HG03342 (cell line): ENCODE results near the gene PRKCE.
A peak's percentile ranks its signal among the peaks of the same experiment; 100 is the strongest.

ENCODE experiments used
- ATAC-seq: cut with Tn5 transposase; IDR thresholded peaks from one replicate; pipeline ENCODE4 v1.9.1; 2021; ENCODE audit warnings: mild to moderate bottlenecking, moderate library complexity; ENCODE audit not compliant: unreplicated experiment

The PRKCE gene

DNA sequence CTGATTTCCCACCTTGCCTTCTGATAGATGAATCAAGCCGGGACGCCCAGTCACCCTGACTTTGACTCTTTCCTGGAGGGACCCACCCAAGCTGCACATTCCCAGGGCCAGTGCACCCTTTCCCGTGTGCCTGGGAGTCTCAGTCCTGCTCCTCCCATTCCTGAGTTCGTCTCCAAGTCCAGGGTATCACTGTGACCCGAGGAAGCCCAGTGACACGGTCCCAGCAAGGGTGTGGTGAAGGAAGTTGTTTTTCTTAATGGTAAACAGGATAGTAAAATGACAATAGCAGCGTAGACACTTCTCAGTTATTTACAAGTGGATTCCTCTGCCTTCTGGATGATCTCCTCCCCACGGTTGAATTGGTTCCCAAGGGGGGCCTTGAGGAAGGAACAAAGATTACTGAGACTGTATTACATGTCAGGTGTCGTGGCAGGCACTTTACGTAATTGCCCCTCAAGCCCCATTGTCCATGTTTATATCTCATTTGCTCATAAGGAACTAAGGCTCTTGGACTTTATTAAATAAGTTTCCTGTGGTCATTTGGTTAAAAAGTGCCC lies 123.3 kb downstream of the PRKCE start:
- no peak for ATAC-seq

- no peak for ATAC-seq
Measured at GRCh38 chr2:45776160-45776955, 124.9 kb downstream of the PRKCE start.

- no peak for ATAC-seq
Measured at GRCh38 chr2:45777996-45778719, 126.7 kb downstream of the PRKCE start.

DNA sequence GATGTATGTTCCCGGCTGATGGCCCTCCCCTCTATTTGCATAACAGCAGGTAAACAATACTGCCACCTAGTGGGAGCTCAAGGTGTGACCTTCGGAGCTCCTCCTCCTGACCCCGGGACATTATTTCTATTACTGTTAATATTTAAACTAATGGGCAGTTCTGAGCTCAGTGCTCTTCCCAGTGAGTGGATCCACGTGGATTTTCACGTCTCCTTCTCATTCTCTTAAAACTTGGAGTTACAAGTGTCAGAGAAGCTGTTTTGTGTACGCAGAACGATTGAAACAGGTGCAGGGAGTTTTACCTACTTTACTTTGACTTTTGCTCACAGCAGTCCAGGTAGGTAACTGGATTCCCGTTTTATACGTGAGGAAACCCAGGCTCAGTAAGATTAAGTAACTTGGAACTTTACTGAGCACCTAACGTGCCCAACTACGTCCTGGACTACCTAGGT lies 127.3 kb downstream of the PRKCE start:
- ATAC-seq: no peak

GRCh38 chr2:45780541-45781463 lies 129.3 kb downstream of the PRKCE start:
- no peak for ATAC-seq

- no peak for ATAC-seq
Measured at GRCh38 chr2:45781464-45781811, 130.0 kb downstream of the PRKCE start.

DNA sequence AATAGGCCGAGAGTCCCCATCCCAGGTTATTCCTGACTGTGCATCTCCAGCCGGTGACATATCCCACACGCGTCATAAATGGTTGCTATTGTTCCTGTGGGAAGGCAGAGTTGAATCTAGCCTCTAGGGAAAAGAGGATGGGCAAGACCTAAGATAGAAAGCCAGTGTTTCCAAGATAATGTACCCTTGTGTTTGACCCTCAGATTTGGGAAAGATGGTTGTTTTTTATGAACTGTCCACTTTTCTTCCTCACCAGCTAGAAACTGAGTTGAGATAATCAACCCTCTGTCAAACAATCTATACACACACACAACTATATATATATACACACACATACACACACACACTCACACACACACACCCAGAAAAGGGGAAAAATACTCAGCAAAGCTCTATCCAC lies 131.0 kb downstream of the PRKCE start:
- no peak for ATAC-seq

DNA sequence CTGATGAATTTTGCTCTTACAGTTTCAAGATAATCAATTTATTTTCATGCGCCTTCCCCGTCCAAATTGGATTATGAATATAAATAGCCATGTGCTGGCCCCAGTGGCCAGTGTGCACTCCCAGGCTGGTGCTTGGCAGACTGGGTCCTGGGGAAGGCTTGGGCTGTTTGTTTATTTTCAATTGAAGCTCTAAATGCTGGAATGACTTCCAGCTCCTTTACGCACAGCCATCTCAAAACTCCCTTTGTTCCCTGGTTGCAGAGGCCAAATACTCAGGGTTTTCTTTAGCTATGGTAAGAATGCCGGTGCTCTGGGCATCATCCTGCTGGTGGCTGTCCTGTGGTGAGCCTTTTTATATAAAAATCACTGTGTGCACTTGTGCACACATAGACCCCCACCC lies 131.5 kb downstream of the PRKCE start:
- no peak for ATAC-seq

GRCh38 chr2:45786030-45786835 lies 134.8 kb downstream of the PRKCE start:
- no peak for ATAC-seq

- no peak for ATAC-seq
Measured at GRCh38 chr2:45786836-45787357, 135.4 kb downstream of the PRKCE start.

- no peak for ATAC-seq
Measured at GRCh38 chr2:45788401-45788800, 136.9 kb downstream of the PRKCE start.

DNA sequence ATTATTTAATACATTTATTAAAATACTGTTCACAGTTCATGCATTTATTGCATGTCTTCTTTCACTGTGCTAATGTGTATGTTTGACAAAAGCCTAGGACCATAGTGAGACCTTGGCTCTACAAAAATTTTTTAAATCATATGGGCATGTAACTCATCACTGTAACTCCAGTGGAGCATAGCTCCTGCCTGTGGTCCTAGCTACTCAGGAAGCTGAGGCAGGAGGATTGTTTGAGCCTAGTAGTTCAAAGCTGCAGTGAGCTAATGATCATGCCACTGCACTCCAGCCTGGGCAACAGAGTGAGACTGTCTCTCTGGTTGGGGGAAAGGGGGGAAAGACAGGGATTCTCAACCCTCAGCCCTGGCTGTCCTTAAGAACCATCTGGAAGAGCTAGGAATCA lies 137.8 kb downstream of the PRKCE start:
- ATAC-seq: peak; percentile 55

DNA sequence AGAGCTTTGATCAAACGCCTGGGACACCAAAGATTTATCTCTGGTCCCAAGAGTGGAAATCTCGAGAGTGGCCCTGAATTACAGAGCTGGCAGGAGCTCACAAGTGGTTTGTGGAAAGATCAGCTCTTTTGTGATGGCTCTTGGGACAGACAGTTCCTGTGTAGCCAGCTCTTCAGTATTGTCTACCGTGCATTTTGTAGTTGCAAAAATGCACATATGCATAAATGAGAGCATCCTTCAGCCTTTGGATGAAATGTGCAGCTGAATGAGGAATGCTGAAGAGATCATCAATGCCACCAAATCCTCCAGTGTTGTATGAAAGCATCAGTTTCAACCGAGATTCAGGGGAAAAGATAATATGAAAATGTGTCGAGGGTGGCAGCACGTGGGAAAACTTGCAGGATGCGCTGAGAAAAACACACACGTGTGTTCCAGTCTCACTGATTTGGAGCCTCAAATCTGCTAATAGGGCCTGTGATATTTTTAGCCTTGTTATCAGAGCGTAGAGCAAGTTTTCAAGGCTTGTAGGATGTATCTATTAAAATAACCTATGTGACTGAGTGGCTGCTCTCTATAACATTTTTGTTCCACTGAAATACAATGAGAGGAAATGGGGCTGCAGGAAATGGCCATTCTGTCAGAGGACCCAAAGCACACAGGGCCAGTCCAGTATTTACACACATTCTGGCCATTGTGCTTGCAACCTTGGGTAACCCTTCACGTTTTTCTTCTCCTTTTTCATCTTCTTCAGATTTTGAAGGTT lies 138.7 kb downstream of the PRKCE start:
- no peak for ATAC-seq

DNA sequence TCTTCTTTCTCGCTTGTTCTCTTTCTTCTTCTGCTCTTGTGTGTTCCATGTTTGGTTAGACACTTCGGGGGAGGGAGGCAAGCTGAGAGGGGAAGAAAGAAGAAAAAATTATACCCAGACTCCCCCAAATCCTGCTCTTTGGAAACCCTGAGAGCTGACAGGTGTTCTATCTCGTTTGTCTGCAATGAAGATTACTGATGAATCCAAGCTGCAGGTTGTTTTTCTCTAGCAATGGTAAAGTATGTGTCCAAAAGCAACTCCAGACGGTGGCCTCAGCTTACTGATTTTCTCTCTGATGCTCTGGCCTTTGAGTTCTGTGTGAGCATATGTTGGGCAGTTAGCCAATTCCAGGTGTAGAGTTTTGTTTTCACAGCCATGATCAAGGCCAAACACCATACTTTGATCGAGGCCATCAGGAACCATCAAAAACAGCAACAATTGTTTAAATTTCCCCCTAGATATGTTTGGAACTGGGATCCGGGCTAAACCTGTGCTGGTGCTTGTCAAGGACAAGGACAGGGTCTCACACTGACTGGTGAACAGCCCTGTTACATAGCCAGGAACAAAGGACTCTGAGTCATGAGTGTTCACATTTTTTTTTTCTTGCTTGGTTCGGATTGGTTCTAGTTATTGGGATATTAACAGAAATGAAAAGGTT lies 142.0 kb downstream of the PRKCE start:
- ATAC-seq: no peak

DNA sequence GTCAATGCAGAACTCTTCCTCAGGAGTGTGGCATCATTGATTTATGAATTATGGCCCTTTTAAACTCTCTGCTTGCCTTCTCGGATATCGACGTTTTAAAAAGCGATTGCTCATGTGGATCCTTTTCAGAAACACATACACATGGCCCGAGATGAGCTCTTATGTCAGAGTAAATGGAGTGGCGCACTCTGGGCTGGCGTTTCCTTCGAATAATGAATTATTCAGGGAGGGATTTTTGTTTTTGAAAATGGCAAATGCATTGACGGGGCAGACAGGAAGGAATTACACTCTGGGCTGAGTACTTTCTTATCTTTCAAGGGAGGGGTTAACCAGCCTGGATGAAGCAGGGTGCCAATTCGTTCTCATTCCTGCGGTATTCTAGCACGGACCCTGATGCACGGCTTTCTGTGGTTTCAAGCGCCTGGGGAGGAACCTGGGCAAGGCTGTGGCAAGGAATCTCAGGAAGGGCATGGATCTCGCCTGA lies 142.7 kb downstream of the PRKCE start:
- no peak for ATAC-seq

DNA sequence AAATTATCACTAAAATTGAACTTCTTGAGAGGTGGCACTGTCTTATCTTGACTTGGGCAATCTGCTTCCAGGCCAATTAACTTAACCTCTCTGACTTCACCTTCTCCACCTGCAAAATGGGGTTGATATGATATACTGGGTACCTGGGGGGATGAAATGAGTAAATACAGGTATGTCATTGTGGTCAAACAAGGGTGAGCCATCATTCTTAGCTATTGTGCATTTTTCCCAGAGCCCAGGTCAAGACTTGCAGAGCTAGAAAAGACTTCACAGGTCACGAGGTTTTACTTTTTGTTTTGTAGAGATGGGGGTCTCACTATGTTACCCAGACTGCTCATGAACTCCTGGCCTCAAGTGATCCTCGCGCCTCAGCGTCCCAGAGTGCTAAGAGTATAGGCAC lies 145.0 kb downstream of the PRKCE start:
- no peak for ATAC-seq

GRCh38 chr2:45797451-45798230 lies 146.2 kb downstream of the PRKCE start:
- ATAC-seq: no peak
